C4-2B (cell line): Measurements from ENCODE around the gene SNRPB.

Experiments used
- ZFX ChIP-seq: fragments of 450-650 bp; IDR thresholded peaks from 2 replicates; pipeline ENCODE4 v1.6.1; 2017
- TF ChIP-seq, protein P1 (sequence below): fragments of 450-650 bp; conservative IDR thresholded peaks from 2 replicates; pipeline ENCODE4 v1.5.1; 2017; ENCODE audit warnings: mild to moderate bottlenecking

- TF ChIP-seq, protein P1, sequence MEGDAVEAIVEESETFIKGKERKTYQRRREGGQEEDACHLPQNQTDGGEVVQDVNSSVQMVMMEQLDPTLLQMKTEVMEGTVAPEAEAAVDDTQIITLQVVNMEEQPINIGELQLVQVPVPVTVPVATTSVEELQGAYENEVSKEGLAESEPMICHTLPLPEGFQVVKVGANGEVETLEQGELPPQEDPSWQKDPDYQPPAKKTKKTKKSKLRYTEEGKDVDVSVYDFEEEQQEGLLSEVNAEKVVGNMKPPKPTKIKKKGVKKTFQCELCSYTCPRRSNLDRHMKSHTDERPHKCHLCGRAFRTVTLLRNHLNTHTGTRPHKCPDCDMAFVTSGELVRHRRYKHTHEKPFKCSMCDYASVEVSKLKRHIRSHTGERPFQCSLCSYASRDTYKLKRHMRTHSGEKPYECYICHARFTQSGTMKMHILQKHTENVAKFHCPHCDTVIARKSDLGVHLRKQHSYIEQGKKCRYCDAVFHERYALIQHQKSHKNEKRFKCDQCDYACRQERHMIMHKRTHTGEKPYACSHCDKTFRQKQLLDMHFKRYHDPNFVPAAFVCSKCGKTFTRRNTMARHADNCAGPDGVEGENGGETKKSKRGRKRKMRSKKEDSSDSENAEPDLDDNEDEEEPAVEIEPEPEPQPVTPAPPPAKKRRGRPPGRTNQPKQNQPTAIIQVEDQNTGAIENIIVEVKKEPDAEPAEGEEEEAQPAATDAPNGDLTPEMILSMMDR: no peak
- TF ChIP-seq ZFX: no peak
These were observed 48.0 kb upstream of the SNRPB start for GRCh38 chr20:2518558-2518957.
